ENCODE data around the gene C6orf52.
"Not testable (repeated sequence)": the region's sequence is repeated elsewhere in the genome, so short reads cannot be mapped to it uniquely, and the experiment has no call there.

C6orf52 gene

GRCh38 chr6:10694302-10695085 is at the start of gene C6orf52, which contains the start of gene PAK1IP1:
TSS of gene C6orf52 (minus strand) at chr6:10694616. CDS start at chr6:10687550, 7,066 bp downstream.
TSS of gene PAK1IP1 (plus strand) at chr6:10694972. CDS start at chr6:10694986, 14 bp downstream.
- DNase-seq (ENCODE audit: low read depth in 3 of 3): peak; percentile 80 to 87 (median 86)

GRCh38 chr6:10743515-10743914 is 49.1 kb upstream of the C6orf52 start:
- no peak for DNase-seq (ENCODE audit: low read depth in 3 of 3)

GRCh38 chr6:10742251-10742650 is 47.8 kb upstream of the C6orf52 start:
- DNase-seq (ENCODE audit: low read depth in 3 of 3): no peak

GRCh38 chr6:10741643-10742042 is 47.2 kb upstream of the C6orf52 start:
- not testable (repeated sequence) for DNase-seq (ENCODE audit: low read depth in 3 of 3)

- DNase-seq (ENCODE audit: low read depth in 3 of 3): no peak
Measured at GRCh38 chr6:10740061-10740460, 45.6 kb upstream of the C6orf52 start.

GRCh38 chr6:10736731-10737130 is 42.3 kb upstream of the C6orf52 start:
- DNase-seq (ENCODE audit: low read depth in 3 of 3): no peak

- no peak for DNase-seq (ENCODE audit: low read depth in 3 of 3)
Measured at GRCh38 chr6:10733863-10734262, 39.4 kb upstream of the C6orf52 start.

- no peak for DNase-seq (ENCODE audit: low read depth in 3 of 3)
Measured at GRCh38 chr6:10733151-10733715, 38.8 kb upstream of the C6orf52 start.

- DNase-seq (ENCODE audit: low read depth in 3 of 3): no peak
Measured at GRCh38 chr6:10730254-10730653, 35.8 kb upstream of the C6orf52 start.

GRCh38 chr6:10725716-10726115 is 31.3 kb upstream of the C6orf52 start:
- DNase-seq (ENCODE audit: low read depth in 3 of 3): no peak

- no peak for DNase-seq (ENCODE audit: low read depth in 3 of 3)
Measured at GRCh38 chr6:10725044-10725443, 30.6 kb upstream of the C6orf52 start.

GRCh38 chr6:10723567-10723881 is 29.1 kb upstream of the C6orf52 start:
- DNase-seq (ENCODE audit: low read depth in 3 of 3): no peak

- DNase-seq (ENCODE audit: low read depth in 3 of 3): peak; percentile 56 to 82 (median 62)
Measured at GRCh38 chr6:10722820-10723566, 28.6 kb upstream of the C6orf52 start, which contains the start of gene TMEM14C. TSS of gene TMEM14C (plus strand) at chr6:10723070. CDS start at chr6:10724614, 1,544 bp downstream.

GRCh38 chr6:10722570-10722819 is 28.1 kb upstream of the C6orf52 start:
- DNase-seq (ENCODE audit: low read depth in 3 of 3): no peak

GRCh38 chr6:10721850-10722569 is 27.6 kb upstream of the C6orf52 start:
- DNase-seq (ENCODE audit: low read depth in 3 of 3): no peak

GRCh38 chr6:10720960-10721849 is 26.8 kb upstream of the C6orf52 start:
- not testable (repeated sequence) for DNase-seq (ENCODE audit: low read depth in 3 of 3)

- DNase-seq (ENCODE audit: low read depth in 3 of 3): peak; percentile 31 to 34 (median 32)
Measured at GRCh38 chr6:10720265-10720959, 26.0 kb upstream of the C6orf52 start.

GRCh38 chr6:10719964-10720264 is 25.5 kb upstream of the C6orf52 start:
- no peak for DNase-seq (ENCODE audit: low read depth in 3 of 3)

- no peak for DNase-seq (ENCODE audit: low read depth in 3 of 3)
Measured at GRCh38 chr6:10719296-10719963, 25.0 kb upstream of the C6orf52 start.

GRCh38 chr6:10713962-10714361 is 19.5 kb upstream of the C6orf52 start:
- DNase-seq (ENCODE audit: low read depth in 3 of 3): no peak

All from stimulated activated CD4-positive, alpha-beta T cell treated with anti-CD3 and anti-CD28 coated beads, TNF-alpha, amount 100 ng/mL, for 4 hours (primary cell).